SK-N-MC (cell line): ENCODE results near the gene VPS35L.
A peak's percentile ranks its signal among the peaks of the same experiment; 100 is the strongest.
"Not testable (repeated sequence)": the region's sequence is repeated elsewhere in the genome, so short reads cannot be mapped to it uniquely, and the experiment has no call there.

ENCODE experiments used
- DNase-seq: peaks from one replicate; pipeline ENCODE4 v3.0.0-alpha.2; 2011; ENCODE audit warnings: low read depth, low spot score
- H3K27ac ChIP-seq: fragments of 200-600 bp; sonication (generic); 2 replicates; pipeline ENCODE4 v1.5.1; 2016; ENCODE audit warnings: mixed run types
- H3K36me3 ChIP-seq: fragments of 200-600 bp; sonication (generic); 2 replicates; pipeline ENCODE4 v1.6.1; 2017; ENCODE audit warnings: antibody characterized with exemption, low read length, mixed read lengths; ENCODE audit not compliant: insufficient read depth
- H3K4me3 ChIP-seq: fragments of 200-600 bp; sonication (generic); 2 replicates; pipeline ENCODE4 v1.5.1; 2016
- H3K9ac ChIP-seq: fragments of 200-600 bp; sonication (generic); 2 replicates; pipeline ENCODE4 v1.8.0; 2017; ENCODE audit warnings: mixed run types, mixed read lengths; ENCODE audit not compliant: insufficient read length
- H3K9me3 ChIP-seq: fragments of 200-600 bp; sonication (generic); 2 replicates; pipeline ENCODE4 v1.6.1; 2017; ENCODE audit warnings: low read depth, mild to moderate bottlenecking, antibody characterized with exemption, low read length, moderate library complexity, mixed read lengths
- EZH2 ChIP-seq: fragments of 200-600 bp; sonication (generic); IDR thresholded peaks from one replicate; pipeline ENCODE4 v1.6.1; 2017; ENCODE audit warnings: antibody characterized with exemption
- FOXP2 ChIP-seq: optimal IDR thresholded peaks from 2 replicates; pipeline ENCODE3; 2011; ENCODE audit warnings: mild to moderate bottlenecking, moderate library complexity; ENCODE audit not compliant: insufficient read depth; ENCODE audit errors: extremely low read length, control extremely low read depth
- POLR2AphosphoS5 ChIP-seq: IDR thresholded peaks from 2 replicates; pipeline ENCODE4 v1.6.1; 2012; ENCODE audit warnings: mild to moderate bottlenecking, low read depth, low read length, borderline replicate concordance

Gene VPS35L

GRCh38 chr16:19709381-19710136 lies 154.1 kb downstream of the VPS35L start:
- no peak overlapping the region for H3K27ac ChIP-seq

GRCh38 chr16:19710191-19710908 lies 154.8 kb downstream of the VPS35L start:
- no peak for DNase-seq
- no peak overlapping the region for H3K27ac ChIP-seq
- H3K9me3 ChIP-seq: no peaks in the 10 kb centered on the region
- no peak overlapping the region for H3K4me3 ChIP-seq
- H3K9ac ChIP-seq: no peak overlapping the region
- TF ChIP-seq POLR2AphosphoS5: no peak
- no peak for TF ChIP-seq FOXP2
- H3K36me3 ChIP-seq: peaks cover 79% of the 10 kb centered on the region

More at GRCh38 chr16:19709381-19710136, 154.1 kb downstream of the VPS35L start:
- no peak for TF ChIP-seq EZH2
- TF ChIP-seq FOXP2: no peak
- TF ChIP-seq POLR2AphosphoS5: no peak
- Histone ChIP-seq H3K4me3 (no peak overlapping the region), H3K9me3 (no peaks in the 10 kb centered on the region), H3K36me3 (peaks cover 80% of the 10 kb centered on the region), H3K9ac (no peak overlapping the region)
- DNase-seq: no peak

- Histone ChIP-seq H3K27ac (no peak overlapping the region), H3K4me3 (no peak overlapping the region), H3K36me3 (peaks cover 76% of the 10 kb centered on the region), H3K9me3 (no peaks in the 10 kb centered on the region), H3K9ac (no peak overlapping the region)
- no peak for TF ChIP-seq EZH2
- no peak for TF ChIP-seq FOXP2
- no peak for TF ChIP-seq POLR2AphosphoS5
- DNase-seq: no peak
These were observed 155.6 kb downstream of the VPS35L start for GRCh38 chr16:19710991-19711545.

GRCh38 chr16:19711643-19712042 lies 156.1 kb downstream of the VPS35L start:
- Histone ChIP-seq H3K9me3 (no peaks in the 10 kb centered on the region), H3K4me3 (no peak overlapping the region), H3K9ac (no peak overlapping the region), H3K36me3 (peaks cover 70% of the 10 kb centered on the region), H3K27ac (no peak overlapping the region)
- DNase-seq: no peak
- TF ChIP-seq FOXP2: no peak
- TF ChIP-seq POLR2AphosphoS5: no peak
- TF ChIP-seq EZH2: no peak

GRCh38 chr16:19712418-19713058 lies 157.0 kb downstream of the VPS35L start:
- Histone ChIP-seq H3K36me3 (peaks cover 63% of the 10 kb centered on the region), H3K27ac (no peak overlapping the region), H3K9me3 (no peaks in the 10 kb centered on the region), H3K4me3 (no peak overlapping the region), H3K9ac (no peak overlapping the region)
- DNase-seq: no peak
- TF ChIP-seq POLR2AphosphoS5 (no peak), EZH2 (no peak)

- Histone ChIP-seq H3K9me3 (no peaks in the 10 kb centered on the region), H3K36me3 (peaks cover 57% of the 10 kb centered on the region), H3K27ac (no peak overlapping the region), H3K9ac (no peak overlapping the region), H3K4me3 (no peak overlapping the region)
- TF ChIP-seq FOXP2 (no peak), EZH2 (no peak), POLR2AphosphoS5 (no peak)
- DNase-seq: no peak
These were observed 158.2 kb downstream of the VPS35L start for GRCh38 chr16:19713697-19714096.

- no peak overlapping the region for H3K27ac ChIP-seq
These were observed 160.1 kb downstream of the VPS35L start for GRCh38 chr16:19715566-19715965.

GRCh38 chr16:19716183-19716582 lies 160.7 kb downstream of the VPS35L start:
- Histone ChIP-seq H3K27ac (no peak overlapping the region), H3K9ac (peak overlapping the region; percentile 25), H3K36me3 (peaks cover 38% of the 10 kb centered on the region), H3K4me3 (peak overlapping the region; percentile 88), H3K9me3 (no peaks in the 10 kb centered on the region)
- DNase-seq: no peak
- TF ChIP-seq EZH2 (no peak), FOXP2 (no peak), POLR2AphosphoS5 (no peak)

More at GRCh38 chr16:19715566-19715965, 160.1 kb downstream of the VPS35L start:
- H3K9ac ChIP-seq: no peak overlapping the region
- no peak overlapping the region for H3K4me3 ChIP-seq
- TF ChIP-seq POLR2AphosphoS5 (no peak), EZH2 (no peak), FOXP2 (no peak)
- H3K36me3 ChIP-seq: peaks cover 43% of the 10 kb centered on the region
- no peaks in the 10 kb centered on the region for H3K9me3 ChIP-seq
- no peak for DNase-seq

- H3K27ac ChIP-seq, H3K9me3 ChIP-seq, DNase-seq: not testable (repeated sequence)
- H3K4me3 ChIP-seq: peak overlapping the region; percentile 88
- H3K36me3 ChIP-seq: peaks cover 32% of the 10 kb centered on the region
- peak overlapping the region; percentile 92 for H3K9ac ChIP-seq
These were observed 161.2 kb downstream of the VPS35L start for GRCh38 chr16:19716728-19717127.
